Measurements from ENCODE around the gene ANKDD1A.

- TF ChIP-seq YY1 (IDR thresholded peaks at IDR 0.05; ENCODE audit: insufficient read depth, insufficient read length) (no peak), ZNF274 (IDR thresholded peaks at IDR 0.05; ENCODE audit: low read depth, low read length) (no peak), SUZ12 (IDR thresholded peaks at IDR 0.05; ENCODE audit: extremely low read depth, insufficient read depth, insufficient read length) (no peak)
These were observed 13.9 kb downstream of the ANKDD1A start for GRCh38 chr15:64925335-64926330.

All from NT2/D1 (cell line).